ENCODE results near the gene CDC42BPB.
"Not testable (repeated sequence)": the region's sequence is repeated elsewhere in the genome, so short reads cannot be mapped to it uniquely, and the experiment has no call there.

The CDC42BPB gene

DNA sequence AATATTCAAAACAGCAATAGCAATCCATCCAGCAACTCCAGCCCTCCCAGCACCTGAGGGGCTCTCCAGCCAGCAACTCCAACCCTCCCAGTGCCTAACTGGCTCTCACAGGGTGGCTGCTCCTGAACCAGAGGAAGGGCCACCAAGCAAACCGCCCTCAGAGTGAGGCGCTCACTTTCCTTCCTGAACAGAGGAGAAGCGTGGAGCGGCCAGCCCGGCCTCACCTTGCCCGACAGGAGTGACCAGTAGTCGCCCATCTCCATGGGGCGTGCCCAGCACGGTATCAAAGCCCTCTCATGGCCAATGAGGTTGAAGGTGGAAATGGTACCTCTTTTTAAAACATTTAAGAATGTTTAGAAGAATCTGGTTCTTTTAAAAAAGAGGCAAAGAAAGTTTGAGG lies 27.4 kb downstream of the CDC42BPB start:
- H3K27ac ChIP-seq, result no peak overlapping the region
- no peak for DNase-seq (ENCODE audit: low spot score)
- ChIA-PET POLR2A (ENCODE audit: low non-redundant PET) (no interaction called here), CTCF (no interaction called here)
- no peak for TF ChIP-seq CTCF (conservative IDR thresholded peaks at IDR 0.05; ENCODE audit: low read depth)

GRCh38 chr14:103028772-103029171 lies 28.6 kb downstream of the CDC42BPB start:
- TF ChIP-seq CTCF (conservative IDR thresholded peaks at IDR 0.05; ENCODE audit: low read depth), result no peak
- CTCF ChIA-PET, result no interaction called here
- DNase-seq (ENCODE audit: low spot score), result no peak
- no peak overlapping the region for H3K27ac ChIP-seq
- POLR2A ChIA-PET (ENCODE audit: low non-redundant PET), result no interaction called here

GRCh38 chr14:103028161-103028767 lies 29.1 kb downstream of the CDC42BPB start:
- no peak overlapping the region for H3K27ac ChIP-seq
- POLR2A ChIA-PET (ENCODE audit: low non-redundant PET), result no interaction called here
- CTCF ChIA-PET, result no interaction called here
- DNase-seq (ENCODE audit: low spot score), result no peak
- no peak for TF ChIP-seq CTCF (conservative IDR thresholded peaks at IDR 0.05; ENCODE audit: low read depth)

- ChIA-PET CTCF (no interaction called here), POLR2A (ENCODE audit: low non-redundant PET) (interaction anchor here (0.5 kb wide), 1 partner anchor 28 kb away, joined by 3 read pairs; no protein-coding TSS in a partner anchor)
- no peak for DNase-seq (ENCODE audit: low spot score)
- no peak for TF ChIP-seq CTCF (conservative IDR thresholded peaks at IDR 0.05; ENCODE audit: low read depth)
- no peak overlapping the region for H3K27ac ChIP-seq
Observed at GRCh38 chr14:103027451-103027850, 29.9 kb downstream of the CDC42BPB start.

GRCh38 chr14:103026988-103027387 lies 30.4 kb downstream of the CDC42BPB start:
- POLR2A ChIA-PET (ENCODE audit: low non-redundant PET), result interaction anchor here (0.5 kb wide), 1 partner anchor 29 kb away, joined by 3 read pairs; no protein-coding TSS in a partner anchor
- TF ChIP-seq CTCF (conservative IDR thresholded peaks at IDR 0.05; ENCODE audit: low read depth), result no peak
- DNase-seq (ENCODE audit: low spot score), result no peak
- no peak overlapping the region for H3K27ac ChIP-seq
- CTCF ChIA-PET, result interaction anchor here (0.6 kb wide), 1 partner anchor 363 kb away, joined by 3 read pairs; no protein-coding TSS in a partner anchor

- POLR2A ChIA-PET (ENCODE audit: low non-redundant PET); CTCF ChIA-PET; H3K27ac ChIP-seq; DNase-seq (ENCODE audit: low spot score): not testable (repeated sequence)
Observed at GRCh38 chr14:103026196-103026595, 31.2 kb downstream of the CDC42BPB start.

- DNase-seq (ENCODE audit: low spot score), result no peak
- ChIA-PET CTCF (interaction anchor here (0.7 kb wide), 1 partner anchor 21 kb away, joined by 3 read pairs; no protein-coding TSS in a partner anchor), POLR2A (ENCODE audit: low non-redundant PET) (no interaction called here)
- peak overlapping the region; percentile 24 for H3K27ac ChIP-seq
- no peak for TF ChIP-seq CTCF (conservative IDR thresholded peaks at IDR 0.05; ENCODE audit: low read depth)
Observed at GRCh38 chr14:103023881-103024473, 33.4 kb downstream of the CDC42BPB start.
